ENCODE measurements around the gene SLC44A3.

The SLC44A3 gene

DNA sequence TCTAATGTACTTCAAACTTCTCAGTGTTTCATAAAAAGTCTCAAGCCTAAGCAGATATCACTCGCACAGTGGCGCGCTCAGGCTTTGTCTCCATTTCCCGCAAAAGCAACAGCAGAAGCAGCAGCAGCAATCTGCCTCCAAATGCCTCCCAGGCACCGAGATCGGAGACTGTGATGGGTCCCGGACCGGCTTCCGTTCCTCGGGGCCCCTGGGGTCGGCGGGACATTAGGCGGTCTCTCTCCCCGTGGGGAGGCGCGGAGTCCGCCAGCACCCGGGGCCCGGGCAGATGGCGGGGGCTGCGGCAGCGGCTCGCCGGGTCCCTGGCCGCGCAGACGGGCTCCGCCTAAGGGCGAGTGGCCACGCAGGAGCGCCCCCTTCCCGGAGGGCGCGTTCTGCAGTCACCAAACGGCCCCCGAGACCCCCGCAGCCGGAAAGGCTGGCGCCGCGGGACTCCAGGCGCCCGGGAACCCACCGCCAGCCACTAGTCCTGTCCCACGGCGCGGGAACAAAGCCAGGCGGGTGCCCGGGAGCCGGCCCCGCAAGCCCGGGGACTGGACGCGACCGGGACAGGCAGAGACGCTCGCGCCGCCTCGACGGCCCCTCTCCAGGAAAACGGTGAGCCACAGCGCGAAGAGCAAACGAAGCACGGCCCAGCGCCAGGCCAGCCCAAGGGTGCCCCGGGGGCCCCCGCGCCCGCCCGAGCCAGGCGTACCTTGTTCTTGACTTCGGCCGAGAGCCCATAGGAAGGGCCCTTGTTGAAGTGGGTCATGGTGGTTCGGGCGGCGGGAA lies 106.2 kb downstream of the SLC44A3 start:
- DNase-seq (ENCODE audit: low read depth), result no peak
- TF ChIP-seq, protein P1, sequence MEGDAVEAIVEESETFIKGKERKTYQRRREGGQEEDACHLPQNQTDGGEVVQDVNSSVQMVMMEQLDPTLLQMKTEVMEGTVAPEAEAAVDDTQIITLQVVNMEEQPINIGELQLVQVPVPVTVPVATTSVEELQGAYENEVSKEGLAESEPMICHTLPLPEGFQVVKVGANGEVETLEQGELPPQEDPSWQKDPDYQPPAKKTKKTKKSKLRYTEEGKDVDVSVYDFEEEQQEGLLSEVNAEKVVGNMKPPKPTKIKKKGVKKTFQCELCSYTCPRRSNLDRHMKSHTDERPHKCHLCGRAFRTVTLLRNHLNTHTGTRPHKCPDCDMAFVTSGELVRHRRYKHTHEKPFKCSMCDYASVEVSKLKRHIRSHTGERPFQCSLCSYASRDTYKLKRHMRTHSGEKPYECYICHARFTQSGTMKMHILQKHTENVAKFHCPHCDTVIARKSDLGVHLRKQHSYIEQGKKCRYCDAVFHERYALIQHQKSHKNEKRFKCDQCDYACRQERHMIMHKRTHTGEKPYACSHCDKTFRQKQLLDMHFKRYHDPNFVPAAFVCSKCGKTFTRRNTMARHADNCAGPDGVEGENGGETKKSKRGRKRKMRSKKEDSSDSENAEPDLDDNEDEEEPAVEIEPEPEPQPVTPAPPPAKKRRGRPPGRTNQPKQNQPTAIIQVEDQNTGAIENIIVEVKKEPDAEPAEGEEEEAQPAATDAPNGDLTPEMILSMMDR (IDR thresholded peaks at IDR 0.05; ENCODE audit: low read depth, low read length, missing control alignments), result no peak
- H3K4me3 ChIP-seq (ENCODE audit: low read depth, low read length), result peak overlapping the region; percentile 43

DNA sequence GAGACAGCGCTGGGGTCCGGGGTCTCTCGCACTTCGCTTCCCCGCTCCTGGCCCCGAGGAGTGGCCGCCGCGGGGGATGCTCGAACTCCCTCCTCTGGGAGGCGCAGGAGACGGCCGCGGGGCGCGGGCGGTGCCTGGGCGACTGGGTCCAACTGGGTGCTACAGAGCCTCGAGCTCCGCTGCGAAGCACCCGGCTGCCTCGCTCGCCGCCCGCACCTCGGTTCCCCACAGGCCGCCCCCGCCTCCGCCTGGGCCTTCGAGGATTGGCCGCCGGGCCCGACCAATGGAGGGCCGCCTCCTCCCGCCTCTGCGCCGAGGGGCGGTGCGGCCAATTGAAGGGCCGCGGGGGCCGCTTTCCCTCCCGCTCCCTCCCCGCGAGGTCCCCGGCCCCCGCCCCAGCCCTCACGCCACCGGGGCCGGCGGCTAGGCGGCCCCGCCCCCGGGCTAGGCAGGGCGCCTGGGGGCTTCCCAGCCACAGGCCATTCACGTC lies 106.8 kb downstream of the SLC44A3 start, which contains the start of gene CNN3:
Gene CNN3 (minus strand): TSS at position 196 of the 490 bp plus-strand sequence. CDS start 216 bp downstream, outside the sequence.
- TF ChIP-seq, protein P1 (IDR thresholded peaks at IDR 0.05; ENCODE audit: low read depth, low read length, missing control alignments), result no peak
- no peak for DNase-seq (ENCODE audit: low read depth)
- H3K4me3 ChIP-seq (ENCODE audit: low read depth, low read length), result peak within 1 kb of the TSS; percentile 43

DNA sequence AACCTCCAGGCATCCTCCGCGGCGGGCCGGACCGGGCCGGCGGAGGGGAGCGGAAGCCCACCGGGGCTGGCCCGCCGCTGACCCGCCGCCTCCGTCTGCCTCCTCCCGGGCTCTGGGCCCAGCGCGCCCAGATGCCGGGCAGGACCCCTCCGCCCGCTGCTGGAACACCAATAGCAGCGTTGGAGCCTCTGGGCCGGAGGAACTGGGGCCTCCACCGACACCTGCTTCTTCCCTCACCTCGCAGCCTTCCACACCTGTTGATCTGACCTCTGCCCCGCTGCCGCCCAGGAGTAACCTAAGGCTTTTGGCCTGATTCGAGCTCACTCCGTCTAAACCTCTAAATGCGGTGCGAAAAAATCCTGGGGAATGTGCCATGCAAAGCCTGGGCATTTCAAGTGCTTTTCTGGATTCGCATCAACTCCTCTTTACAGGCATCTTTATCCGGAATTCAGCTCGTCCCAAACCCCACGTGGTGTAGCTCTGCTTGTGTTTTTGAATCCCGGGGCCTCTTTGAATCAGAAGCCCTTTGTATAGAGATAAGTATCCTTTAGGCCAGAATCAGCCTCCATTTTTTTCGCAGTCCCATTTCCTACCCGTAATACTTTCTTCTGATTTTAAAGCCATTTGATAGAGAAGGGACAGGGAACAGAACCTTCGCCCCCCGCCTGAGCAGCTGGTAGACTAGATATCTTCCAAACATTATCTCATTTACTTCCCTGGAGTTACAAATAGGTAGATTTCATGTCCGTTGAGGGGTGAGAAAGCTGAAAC lies 107.4 kb downstream of the SLC44A3 start:
- H3K4me3 ChIP-seq (ENCODE audit: low read depth, low read length), result peak overlapping the region; percentile 34
- TF ChIP-seq, protein P1 (IDR thresholded peaks at IDR 0.05; ENCODE audit: low read depth, low read length, missing control alignments), result no peak
- DNase-seq (ENCODE audit: low read depth), result no peak

DNA sequence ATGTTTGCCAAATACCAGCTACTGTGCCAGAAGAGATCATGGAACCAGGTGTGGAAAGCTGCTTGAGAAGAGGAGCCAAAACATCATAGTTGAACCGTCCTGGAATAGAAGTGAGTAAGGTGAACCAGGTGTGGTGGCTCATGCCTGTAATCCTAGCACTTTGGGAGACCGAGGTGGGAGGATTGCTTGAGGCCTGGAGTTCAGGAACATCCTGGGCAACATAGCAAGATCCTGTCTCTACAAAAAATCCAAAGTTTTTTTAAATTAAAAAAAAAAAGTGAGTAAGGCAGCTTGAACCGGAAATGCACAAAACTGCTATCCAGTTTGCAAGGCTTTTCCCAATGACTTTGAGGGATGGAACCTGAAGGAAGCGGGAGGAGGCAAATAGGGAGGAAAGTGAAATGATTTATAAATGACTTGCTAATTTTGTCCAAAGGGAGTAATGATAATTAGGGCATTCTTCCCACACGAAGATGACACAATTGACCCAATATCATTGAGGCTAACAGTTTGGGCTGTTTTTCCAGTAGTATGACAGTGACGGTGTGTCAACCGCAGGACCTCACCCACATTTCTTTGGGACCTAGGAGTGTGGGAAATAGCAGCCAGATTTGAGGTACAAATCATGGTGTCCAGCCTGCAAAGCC lies 108.3 kb downstream of the SLC44A3 start:
- DNase-seq (ENCODE audit: low read depth), result no peak
- TF ChIP-seq, protein P1 (IDR thresholded peaks at IDR 0.05; ENCODE audit: low read depth, low read length, missing control alignments), result no peak
- H3K4me3 ChIP-seq (ENCODE audit: low read depth, low read length), result no peak overlapping the region

DNA sequence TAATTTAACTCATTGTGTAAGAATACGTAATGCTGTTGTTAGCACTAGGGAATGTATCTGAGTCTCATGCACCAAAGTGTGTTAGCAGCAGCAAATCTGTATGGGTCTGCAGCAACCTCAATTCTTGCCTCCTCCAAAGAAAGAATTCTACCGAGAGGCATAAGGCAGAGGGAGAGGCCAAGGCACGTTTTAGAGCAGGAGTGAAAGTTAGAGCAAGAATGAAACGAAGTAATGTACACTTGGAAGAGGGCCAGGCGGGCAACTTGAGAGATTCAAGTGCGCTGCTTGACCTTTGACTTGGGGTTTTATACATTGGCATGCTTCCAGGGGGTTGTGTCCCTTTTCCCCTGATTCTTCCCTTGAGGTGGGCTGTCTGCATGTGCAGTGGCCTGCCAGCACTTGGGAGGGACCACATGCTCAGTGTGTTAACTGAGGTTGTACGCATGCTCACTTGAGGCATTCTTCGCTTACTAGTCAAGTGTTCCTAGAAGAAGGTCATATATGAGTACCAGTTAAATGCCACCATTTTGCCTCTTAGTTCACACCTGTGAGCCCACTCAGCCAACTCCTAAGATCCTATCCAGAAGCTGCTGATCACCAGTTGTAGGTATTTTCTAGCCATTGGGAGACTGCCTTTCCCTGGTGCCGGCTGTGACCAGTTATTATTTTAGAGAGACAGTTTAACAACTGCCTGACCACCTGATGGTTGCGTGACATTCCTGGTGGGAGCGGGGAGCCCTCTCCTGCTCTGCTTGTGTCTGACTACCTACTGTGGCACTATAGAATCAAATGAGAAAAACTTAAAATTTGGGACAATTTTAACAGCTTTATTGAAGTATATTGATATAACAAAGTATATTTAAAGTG lies 109.4 kb downstream of the SLC44A3 start:
- no peak for DNase-seq (ENCODE audit: low read depth)
- no peak overlapping the region for H3K4me3 ChIP-seq (ENCODE audit: low read depth, low read length)
- TF ChIP-seq, protein P1 (IDR thresholded peaks at IDR 0.05; ENCODE audit: low read depth, low read length, missing control alignments), result no peak

DNA sequence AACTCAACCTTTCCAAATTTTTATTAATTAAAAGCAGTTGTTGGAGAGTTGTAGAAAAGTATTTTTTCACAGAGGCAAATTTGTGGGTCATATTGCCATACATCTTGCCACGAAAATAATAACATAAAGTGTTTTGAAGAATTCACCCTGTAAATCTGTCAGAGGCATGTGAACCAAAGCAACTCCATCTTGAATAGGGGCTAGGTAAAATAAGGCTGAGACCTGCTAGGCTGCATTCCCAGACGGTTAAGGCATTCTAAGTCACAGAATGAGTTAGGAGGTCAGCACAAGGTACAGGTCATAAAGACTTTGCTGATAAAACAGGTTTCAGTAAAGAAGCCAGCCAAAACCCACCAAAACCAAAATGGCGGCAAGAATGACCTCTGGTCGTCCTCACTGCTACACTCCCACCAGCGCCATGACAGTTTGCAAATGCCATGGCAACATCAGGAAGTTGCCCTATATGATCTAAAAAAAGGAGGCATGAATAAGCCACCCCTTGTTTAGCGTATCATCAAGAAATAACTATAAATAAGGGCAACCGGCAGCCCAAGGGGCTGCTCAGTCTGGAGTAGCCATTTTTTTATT lies 111.2 kb downstream of the SLC44A3 start:
- no peak overlapping the region for H3K4me3 ChIP-seq (ENCODE audit: low read depth, low read length)
- TF ChIP-seq, protein P1 (IDR thresholded peaks at IDR 0.05; ENCODE audit: low read depth, low read length, missing control alignments), result no peak

More for the DNA sequence above, 111.2 kb downstream of the SLC44A3 start:
- DNase-seq (ENCODE audit: low read depth), result no peak
